DMS114 treated with DMSO at 0.1 percent for 48 hours (cell line): Measurements from ENCODE around the gene CDK11B.
A peak's percentile ranks its signal among the peaks of the same experiment; 100 is the strongest.

Experiments used
- DNase-seq: peaks from one replicate; lab custom pipeline; 2025; ENCODE audit not compliant: unreplicated experiment; lab: John Stamatoyannopoulos, UW

Gene CDK11B

GRCh38 chr1:1617516-1617915, 41.3 kb downstream of the CDK11B start:
- no peak for DNase-seq

- no peak for DNase-seq
Observed at GRCh38 chr1:1616838-1617237, 42.0 kb downstream of the CDK11B start.

DNA sequence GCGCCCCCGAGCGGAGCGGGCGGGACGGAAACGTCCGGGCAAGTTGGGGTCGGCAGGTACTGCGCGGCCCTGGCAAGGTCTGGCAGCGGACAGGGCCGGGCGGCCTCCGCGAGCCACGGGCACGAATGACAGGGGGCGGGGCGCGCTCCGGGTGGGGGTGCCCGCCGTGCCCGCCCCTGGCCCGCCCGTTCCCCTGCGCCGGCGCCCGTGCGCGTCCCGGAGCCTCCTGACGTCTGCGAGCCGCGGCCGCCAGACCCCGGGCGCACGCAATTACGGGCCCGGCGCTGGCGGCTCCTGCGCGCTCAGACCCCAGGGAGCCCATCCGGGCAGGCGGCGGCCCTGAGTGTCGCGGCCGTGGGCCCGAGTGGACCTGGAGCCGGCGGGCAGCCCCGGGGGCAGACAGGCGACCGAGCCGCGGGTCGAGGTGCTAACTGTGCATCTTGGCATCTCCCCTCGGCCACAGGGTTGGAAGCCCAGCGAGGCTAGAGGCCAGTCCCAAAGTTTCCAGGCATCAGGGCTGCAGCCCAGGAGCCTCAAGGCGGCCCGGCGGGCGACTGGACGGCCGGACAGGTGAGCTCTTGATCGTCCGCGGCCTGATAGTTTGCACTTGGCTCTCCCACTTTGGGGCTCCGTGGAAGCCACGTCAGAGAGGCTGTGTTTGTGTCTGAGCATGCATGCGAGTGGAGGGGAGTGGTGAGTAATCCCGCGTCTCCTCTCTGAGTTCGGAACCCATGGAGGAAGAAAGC, 42.6 kb downstream of the CDK11B start:
- no peak for DNase-seq

GRCh38 chr1:1615256-1616044, 43.4 kb downstream of the CDK11B start, which contains the start of gene MIB2:
MIB2 (plus strand) TSS chr1:1615500; CDS start chr1:1623453, 7,953 bp downstream.
- DNase-seq, result peak; percentile 84

- DNase-seq, result no peak
Observed at GRCh38 chr1:1614954-1615255, 43.9 kb downstream of the CDK11B start.

DNA sequence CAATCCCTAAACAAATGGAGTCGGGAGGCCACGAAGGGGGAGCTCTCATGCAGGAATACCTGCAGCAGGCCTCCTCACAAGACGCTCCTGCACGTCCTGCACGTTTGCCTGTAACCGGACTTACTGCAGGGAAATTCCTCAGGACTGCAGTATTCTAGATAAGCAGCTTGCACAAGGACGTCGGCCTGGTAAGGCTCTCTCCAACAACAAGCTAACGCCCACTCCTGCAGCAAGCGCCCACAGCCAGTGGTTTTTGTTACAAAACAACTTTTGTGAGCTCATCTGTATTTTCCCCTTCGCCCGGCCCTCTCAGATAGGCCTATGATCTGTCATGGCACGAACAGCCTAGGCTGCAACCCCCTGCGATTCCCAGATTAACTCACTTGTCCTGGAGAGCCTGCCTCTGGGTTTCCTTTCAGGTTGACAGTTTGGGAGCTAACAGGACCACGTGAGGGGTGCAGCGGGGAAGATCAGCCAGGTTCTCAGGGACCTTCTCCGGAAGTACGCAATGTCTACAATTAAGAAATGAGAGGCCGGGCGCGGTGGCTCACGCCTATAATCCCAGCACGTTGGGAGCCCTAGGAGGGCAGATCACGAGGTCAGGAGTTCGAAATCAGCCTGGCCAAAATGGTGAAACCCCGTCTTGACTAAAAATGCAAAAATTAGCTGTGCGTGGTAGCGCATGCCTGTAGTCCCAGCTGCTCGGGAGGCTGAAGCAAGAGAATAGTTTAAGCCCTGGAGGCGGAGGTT, 44.4 kb downstream of the CDK11B start:
- DNase-seq, result no peak

DNA sequence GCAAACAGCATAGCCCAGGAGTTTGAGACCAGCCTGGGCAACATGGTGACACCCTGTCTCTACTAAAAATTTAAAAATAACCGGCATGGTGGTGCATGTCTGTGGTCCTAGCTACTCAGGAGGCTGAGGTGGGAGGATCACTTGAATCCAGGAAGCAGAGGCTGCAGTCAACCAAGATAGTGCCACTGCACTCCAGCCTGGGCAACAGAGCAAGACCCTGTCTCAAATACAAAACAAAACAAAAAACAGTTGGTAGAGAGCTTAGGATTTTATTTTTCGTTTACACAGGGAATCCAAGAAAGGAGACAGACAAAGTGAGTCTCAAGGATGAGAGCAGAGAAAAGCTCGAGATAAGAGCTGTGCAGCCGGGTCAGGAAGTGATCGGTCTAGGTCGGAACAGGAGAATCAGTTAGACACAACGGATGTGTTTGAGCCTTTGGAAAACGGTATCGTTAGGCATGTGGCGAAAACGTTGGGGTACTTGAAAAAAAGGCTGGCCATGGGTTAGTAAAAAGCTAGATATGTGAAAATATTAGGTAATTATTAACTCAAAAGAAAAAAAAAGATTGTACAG, 45.2 kb downstream of the CDK11B start:
- DNase-seq, result no peak

DNA sequence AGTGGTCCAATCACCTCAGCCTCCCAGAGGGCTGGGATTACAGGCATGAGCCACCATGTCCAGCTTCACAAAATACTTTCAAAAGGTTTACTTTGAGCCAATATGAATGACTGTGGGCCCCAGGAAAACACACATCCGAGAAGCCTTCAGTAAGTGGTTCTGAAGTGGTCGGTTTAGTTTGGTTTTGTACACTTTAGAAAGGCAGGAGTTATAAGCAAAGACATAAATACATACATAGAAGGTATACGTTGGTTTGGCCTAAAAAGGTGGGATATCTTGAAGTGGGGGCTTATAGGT, 46.8 kb downstream of the CDK11B start:
- no peak for DNase-seq

DNA sequence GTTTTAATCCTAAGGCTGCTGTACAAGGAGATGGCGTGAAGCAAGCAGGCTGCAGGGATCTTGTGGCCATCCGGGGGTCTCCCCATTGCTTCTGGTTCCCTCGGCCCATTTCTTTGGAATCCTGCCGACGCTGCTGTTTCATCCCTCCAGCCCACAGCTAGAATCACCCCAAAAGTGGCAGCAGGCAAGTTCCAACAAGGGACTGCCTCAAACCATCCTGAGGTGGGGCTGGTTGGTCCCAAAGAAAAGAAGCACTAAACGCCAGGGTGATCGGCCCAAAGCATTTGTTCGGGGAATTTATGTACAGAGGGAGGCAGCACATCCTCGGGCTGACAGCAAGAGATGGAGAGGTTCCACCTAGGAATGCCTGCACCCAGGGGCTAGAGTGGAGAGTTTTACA, 48.0 kb downstream of the CDK11B start:
- DNase-seq, result no peak

DNA sequence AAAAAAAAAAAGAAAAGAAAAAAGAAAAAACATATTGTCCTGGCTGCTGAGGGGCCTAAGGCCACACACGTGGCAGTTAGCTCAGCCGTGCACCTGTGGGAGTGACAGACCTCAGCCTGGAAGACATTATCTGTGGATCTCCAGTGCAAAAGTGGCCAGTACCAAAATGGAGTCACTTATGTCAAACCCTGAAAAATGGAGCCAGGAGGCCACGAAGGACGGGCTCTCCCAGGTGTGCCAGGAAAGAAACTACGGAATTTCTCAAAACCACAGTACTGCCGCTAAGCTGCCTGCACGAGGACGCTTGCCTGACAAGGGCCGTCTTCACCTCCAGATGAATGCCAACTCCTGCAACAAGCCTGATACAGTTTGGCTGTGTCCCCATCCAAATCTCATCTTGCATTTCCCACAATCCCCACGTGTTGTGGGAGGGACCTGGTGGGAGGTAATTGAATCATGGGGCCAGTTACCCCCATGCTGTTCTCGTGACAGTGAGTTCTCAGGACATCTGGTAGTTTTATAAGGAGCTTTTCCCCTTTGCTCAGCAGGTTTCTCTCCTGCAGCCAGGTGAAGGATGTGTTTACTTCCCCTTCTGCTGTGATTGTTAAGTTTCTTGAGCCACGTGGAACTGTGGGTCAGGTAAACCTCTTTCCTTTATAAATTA, 48.9 kb downstream of the CDK11B start:
- no peak for DNase-seq

GRCh38 chr1:1606232-1606631, 52.6 kb downstream of the CDK11B start:
- DNase-seq, result no peak

- DNase-seq, result no peak
Observed at GRCh38 chr1:1605724-1606123, 53.1 kb downstream of the CDK11B start.

DNA sequence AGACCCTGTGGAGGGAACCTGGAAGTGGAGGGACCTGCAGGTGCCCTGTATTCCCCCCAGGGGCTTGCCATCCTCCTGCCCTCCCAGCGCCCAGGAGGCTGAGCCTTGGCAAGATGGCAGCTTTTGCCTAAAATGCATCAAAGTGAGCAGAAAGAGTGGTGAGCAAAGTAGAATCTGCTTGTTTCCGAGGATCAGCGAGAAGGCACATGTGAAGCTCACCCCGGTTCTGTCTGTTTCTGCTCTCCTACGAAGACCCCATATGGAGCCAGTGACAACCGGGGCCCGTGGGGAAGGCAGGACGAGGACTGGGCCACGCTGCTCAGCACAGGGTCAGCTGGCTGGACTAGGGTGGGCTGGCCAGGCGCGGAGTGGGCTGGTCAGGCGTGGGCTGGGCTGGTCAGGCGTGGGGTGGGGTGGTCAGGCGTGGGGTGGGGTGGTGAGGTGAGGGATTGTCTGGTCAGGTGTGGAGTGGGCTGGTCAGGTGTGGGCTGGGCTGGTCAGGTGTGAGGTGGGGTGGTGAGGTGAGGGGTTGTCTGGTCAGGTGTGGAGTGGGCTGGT, 53.7 kb downstream of the CDK11B start:
- DNase-seq, result no peak

DNA sequence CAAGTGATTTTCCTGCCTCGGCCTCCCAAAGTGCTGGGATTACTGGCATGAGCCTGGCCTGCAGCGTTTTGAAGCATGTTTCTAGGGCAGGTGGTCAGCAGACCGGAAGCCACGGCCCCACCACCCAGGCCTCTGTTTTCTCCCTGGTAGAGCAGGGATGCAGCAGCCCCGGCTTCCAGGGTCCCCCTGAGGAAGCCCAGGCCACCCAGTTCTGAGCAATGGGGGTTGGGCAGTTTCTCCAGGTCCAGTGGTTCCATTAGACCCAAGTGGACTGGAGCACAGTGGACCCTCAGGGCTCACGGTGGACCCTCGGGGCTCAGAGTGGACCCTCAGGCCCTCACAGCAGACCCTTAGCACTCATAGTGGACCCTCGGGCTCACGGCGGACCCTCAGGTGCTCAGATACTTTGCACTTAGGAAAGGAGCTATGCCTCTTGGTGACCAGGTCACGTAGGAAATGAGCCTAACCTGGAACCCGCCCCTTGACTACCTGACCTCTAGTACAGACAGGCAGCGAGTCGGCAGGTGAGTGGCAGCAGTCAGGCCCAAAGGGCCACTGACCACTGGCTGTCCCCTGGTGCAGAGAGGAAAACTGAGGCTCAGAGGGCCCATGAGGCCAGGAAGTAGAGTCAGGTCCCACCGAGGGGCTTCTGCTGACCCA, 54.3 kb downstream of the CDK11B start:
- no peak for DNase-seq

DNA sequence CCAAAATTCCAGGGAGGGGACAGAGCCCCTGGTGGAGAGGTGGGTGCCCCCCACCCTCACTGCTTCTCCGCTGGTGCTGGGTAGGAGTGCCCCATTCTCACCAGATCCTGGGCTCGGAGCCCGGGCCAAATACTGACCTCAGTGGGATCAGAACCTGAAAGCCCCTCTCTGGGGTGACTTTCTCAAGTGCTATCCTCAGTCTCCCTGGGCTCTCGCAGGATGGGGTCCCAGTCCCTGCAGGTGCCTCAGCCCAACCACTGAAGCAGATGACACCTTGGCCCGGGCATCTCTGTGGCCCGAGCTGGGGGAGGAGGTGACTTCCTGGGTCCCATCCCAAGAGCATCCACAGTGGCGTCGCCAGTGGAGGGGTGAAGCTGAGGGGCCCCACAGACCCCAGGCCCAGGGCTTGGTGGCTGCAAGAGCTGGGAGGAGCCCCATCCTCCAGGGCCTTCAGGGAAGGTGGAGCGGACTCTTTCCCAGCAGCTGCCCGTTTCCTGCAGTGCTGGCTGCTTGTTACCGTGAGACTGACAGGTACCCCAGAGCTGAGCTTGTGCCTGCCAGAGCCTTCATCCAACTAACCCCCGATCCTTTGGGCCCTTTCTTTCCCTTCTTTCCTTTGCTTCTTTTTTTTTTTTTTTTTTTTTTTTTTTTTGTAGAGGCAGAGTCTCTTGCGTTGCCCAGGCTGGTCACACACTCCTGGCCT, 55.0 kb downstream of the CDK11B start:
- DNase-seq, result no peak

- DNase-seq, result no peak
Observed at GRCh38 chr1:1602968-1603506, 55.8 kb downstream of the CDK11B start.

DNA sequence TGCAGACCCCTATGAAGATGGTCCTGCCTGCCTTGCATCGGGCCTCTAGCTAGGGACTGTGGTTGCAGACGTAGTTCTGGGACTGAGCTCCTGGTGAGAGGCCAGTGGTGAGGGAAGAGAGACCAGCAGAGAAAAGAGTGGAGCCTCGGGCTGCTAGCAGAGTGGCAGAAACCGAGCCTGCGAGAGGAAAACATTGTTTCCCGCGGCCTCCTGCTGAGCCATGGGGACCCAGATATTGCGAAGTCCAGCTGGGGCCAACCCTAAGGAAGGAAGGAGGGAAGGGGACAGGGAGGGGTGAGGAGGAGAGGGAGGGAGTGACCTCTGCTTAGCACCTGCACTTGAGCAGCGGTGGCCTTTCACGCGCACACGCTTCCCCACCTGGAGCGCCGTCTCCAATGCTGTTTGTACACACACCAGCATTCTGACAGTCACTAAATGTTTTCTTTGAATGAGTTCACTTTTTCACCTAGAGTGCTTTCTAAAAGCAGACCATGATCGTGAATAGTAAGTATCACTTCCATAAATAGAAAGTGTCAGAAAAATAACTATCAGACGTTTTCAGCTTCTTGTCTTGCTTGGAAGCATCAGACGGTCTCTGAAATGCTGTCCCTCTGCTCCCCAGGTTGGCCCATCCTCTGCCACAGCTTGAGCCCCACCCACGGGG, 56.4 kb downstream of the CDK11B start:
- no peak for DNase-seq

DNA sequence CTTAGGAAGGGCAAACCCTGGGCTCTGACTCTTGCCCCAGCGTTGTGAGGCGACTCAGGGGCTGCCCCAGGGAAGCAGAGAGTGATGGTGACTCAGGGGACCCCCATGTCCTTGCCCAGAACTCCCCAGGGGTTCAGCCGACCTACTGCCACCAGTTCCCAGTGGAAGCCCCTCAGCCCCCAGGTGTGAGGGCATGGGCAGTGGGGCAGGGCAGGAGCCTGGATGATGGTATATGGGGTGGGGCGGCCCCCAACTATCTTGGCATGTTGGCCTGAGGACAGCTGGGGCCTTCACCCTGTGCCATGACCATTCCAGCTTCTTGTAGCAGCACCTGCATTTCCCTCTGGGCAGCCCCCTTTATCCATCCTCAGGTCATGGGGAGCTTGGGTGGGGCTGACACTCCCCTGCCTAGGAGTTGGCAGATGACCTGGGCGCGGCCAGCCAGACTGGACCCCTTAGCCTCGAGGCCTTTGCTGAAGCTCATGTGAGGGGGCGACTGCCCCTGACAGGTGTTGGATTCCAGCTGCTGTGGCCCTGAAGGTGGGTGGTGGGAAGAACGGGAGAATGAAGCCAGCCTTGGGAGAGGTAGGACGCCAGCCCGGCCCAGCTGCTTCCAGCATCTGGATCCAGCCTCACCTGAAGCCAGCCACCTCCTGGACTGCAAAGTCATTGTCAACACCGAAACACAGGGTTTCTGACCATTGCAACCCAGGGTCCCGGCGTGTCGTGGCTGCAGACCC, 57.1 kb downstream of the CDK11B start:
- no peak for DNase-seq
